ENCODE results near the gene LILRB5.

DNA sequence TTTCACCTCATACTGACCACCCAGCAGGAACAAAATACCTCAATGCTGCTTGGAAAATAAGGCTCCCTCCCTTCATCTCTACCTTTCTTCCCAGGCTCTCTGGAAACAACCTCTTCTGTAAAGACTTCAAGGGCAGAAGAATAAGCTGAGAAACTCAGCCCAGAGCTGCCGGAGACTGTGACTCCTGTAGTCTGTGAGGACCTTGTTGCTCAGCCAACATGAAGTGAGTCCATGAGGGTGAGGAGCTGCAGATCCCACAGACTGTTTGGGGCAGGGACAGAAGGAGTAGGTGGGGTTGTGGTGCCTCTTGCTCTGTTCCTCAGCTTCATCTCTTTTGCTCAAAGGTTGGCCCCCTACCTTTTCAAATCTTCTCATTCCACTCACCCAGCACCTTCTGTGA lies 48.1 kb upstream of the LILRB5 start:
- TF ChIP-seq, protein P1, sequence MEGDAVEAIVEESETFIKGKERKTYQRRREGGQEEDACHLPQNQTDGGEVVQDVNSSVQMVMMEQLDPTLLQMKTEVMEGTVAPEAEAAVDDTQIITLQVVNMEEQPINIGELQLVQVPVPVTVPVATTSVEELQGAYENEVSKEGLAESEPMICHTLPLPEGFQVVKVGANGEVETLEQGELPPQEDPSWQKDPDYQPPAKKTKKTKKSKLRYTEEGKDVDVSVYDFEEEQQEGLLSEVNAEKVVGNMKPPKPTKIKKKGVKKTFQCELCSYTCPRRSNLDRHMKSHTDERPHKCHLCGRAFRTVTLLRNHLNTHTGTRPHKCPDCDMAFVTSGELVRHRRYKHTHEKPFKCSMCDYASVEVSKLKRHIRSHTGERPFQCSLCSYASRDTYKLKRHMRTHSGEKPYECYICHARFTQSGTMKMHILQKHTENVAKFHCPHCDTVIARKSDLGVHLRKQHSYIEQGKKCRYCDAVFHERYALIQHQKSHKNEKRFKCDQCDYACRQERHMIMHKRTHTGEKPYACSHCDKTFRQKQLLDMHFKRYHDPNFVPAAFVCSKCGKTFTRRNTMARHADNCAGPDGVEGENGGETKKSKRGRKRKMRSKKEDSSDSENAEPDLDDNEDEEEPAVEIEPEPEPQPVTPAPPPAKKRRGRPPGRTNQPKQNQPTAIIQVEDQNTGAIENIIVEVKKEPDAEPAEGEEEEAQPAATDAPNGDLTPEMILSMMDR (IDR thresholded peaks at IDR 0.05): no peak
- TF ChIP-seq EP300 (IDR thresholded peaks at IDR 0.05) (no peak), POLR2A (IDR thresholded peaks at IDR 0.05) (no peak)
